GM23248 (cell line): ENCODE results near the gene XXYLT1.

Experiments
- EZH2 ChIP-seq: fragments of 200-600 bp; sonication (generic); IDR thresholded peaks from 2 replicates; pipeline ENCODE4 v1.6.1; 2018; ENCODE audit warnings: antibody characterized with exemption, mild to moderate bottlenecking; ENCODE audit not compliant: insufficient read depth, poor library complexity, severe bottlenecking
- EZH2phosphoT487 ChIP-seq: fragments of 200-600 bp; sonication (generic); IDR thresholded peaks from 2 replicates; pipeline ENCODE4 v1.6.1; 2018; ENCODE audit warnings: antibody characterized with exemption, moderate library complexity, mild to moderate bottlenecking, low read depth; ENCODE audit not compliant: insufficient read depth

DNA sequence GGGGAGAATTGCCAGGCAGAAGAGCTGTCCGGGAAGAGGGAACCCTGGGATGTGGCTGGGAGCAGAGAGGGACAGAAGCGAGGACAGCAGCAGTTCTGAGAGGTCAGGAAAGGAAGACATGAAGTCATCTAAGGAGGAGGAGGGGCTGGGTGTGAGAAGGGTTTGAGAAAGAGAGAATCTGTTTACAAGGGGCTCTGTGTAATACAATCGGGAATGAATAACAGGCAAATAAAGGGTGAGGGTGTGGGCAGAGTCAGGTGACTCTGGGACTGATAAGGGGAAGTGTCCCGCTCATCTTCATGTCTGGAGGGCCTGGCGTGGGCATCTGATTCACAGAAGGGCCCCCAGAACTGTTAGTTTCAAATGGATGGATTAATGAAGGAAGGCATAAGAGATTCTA is 191.3 kb downstream of the XXYLT1 start:
- TF ChIP-seq EZH2 (no peak), EZH2phosphoT487 (no peak)
